HL-60 (cell line): ENCODE results near the gene RSRC1.

Source experiments
- DNase-seq, 2 experiments: peaks; one replicate each; pipeline ENCODE4 v3.0.0-alpha.2; 2010 to 2020; ENCODE audit warnings: low read depth in 1 of 2, low spot score in 1 of 2
- H3K27ac ChIP-seq: fragments of 250-450 bp; sonication (Bioruptor Pico); replicated peaks from 2 replicates; pipeline ENCODE4 v1.5.1; 2020; ENCODE audit warnings: mild to moderate bottlenecking, moderate library complexity
- H3K27me3 ChIP-seq: fragments of 250-450 bp; sonication (Bioruptor Pico); 2 replicates; pipeline ENCODE4 v1.5.1; 2021; ENCODE audit warnings: mild to moderate bottlenecking, moderate library complexity; ENCODE audit not compliant: insufficient read depth, poor library complexity, severe bottlenecking
- H3K4me3 ChIP-seq: replicated peaks from 2 replicates; pipeline ENCODE4 v1.5.1; 2011; ENCODE audit warnings: mild to moderate bottlenecking, control low read depth, low read length; ENCODE audit not compliant: insufficient read depth
- GABPA ChIP-seq: IDR thresholded peaks from 2 replicates; pipeline ENCODE4 v1.6.1; 2012; ENCODE audit warnings: low read depth
- POLR2AphosphoS5 ChIP-seq: IDR thresholded peaks from 2 replicates; pipeline ENCODE4 v1.6.1; 2012; ENCODE audit warnings: low read depth
- REST ChIP-seq: IDR thresholded peaks from 2 replicates; pipeline ENCODE4 v1.6.1; 2012; ENCODE audit warnings: low read depth; ENCODE audit not compliant: insufficient replicate concordance
- SPI1 ChIP-seq: IDR thresholded peaks from 2 replicates; pipeline ENCODE4 v1.6.1; 2012; ENCODE audit warnings: low read depth, mild to moderate bottlenecking, borderline replicate concordance
- TF ChIP-seq, protein P1 (sequence below): IDR thresholded peaks from one replicate; pipeline ENCODE4 v1.5.1; 2011; ENCODE audit warnings: low read length, control low read depth, inconsistent platforms; ENCODE audit not compliant: insufficient read depth

Gene RSRC1

DNA sequence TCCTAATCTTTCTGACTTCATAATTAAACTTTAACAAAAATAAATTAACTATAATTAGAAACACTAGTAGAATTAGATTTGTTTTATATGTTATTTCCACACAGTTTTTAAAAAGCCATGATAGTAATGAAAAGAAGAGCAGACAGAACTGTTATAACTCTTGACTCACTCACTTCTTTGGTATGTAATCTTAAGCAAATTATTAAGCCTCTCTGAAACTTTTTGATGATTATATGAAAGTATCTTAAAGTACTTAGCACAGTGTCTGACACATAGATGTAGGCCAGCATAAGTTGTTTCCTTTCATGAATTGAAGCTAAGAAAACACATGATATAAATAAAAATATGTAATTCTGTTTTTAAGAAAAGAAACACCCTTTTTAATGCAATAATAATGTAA, 337.5 kb downstream of the RSRC1 start:
- no peak overlapping the region for H3K4me3 ChIP-seq
- H3K27me3 ChIP-seq: no peaks in the 10 kb centered on the region
- DNase-seq: no peak
- TF ChIP-seq REST (no peak), POLR2AphosphoS5 (no peak), SPI1 (no peak), GABPA (no peak)
- TF ChIP-seq, protein P1, sequence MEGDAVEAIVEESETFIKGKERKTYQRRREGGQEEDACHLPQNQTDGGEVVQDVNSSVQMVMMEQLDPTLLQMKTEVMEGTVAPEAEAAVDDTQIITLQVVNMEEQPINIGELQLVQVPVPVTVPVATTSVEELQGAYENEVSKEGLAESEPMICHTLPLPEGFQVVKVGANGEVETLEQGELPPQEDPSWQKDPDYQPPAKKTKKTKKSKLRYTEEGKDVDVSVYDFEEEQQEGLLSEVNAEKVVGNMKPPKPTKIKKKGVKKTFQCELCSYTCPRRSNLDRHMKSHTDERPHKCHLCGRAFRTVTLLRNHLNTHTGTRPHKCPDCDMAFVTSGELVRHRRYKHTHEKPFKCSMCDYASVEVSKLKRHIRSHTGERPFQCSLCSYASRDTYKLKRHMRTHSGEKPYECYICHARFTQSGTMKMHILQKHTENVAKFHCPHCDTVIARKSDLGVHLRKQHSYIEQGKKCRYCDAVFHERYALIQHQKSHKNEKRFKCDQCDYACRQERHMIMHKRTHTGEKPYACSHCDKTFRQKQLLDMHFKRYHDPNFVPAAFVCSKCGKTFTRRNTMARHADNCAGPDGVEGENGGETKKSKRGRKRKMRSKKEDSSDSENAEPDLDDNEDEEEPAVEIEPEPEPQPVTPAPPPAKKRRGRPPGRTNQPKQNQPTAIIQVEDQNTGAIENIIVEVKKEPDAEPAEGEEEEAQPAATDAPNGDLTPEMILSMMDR: no peak
- no peak overlapping the region for H3K27ac ChIP-seq

DNA sequence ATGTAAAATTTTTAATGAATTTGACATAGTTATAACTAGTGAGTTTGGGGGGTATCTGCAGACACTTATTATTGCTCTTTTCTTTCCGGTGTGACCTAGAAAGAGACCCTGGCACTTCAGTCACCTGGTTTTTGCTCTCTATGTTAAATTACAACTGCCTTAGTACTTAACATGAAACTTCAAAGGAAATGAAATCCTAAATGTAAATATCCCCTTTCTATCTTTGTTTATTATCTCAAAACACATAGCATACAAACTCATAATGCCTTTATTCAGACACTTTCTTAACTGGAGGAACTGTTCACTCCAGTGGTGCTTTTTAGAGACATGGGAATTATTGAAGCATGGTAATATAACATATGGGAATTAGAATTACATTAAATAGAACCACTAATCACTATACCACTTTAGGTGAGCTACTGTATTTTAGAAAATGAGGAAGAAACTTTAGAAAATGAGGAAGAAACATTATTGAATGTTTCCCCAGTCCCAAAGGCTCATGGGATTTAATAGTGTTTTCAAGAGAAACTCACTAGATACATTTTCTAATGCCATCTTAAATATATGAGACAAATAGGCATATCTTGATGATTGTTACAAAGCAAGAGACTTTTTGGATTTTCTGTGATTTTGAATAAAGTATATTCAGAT, 341.6 kb downstream of the RSRC1 start:
- DNase-seq: no peak

DNA sequence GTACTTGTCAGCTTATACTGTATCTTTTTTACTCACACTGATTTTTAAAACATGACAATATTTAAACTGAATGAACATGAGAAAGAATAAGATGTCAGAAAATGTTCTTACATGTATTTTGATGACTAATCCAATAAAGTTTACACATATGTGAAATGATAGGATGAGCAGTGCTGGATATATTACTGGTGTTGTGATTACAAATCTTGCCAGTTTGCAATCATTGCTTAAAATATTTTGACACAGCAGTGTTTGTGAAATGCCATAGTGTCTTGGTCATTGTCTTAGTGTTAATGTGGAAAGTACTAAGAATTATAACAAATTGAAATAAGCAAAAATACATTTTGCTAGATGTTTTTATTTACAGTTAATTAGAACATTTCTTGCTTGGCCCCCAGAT, 342.4 kb downstream of the RSRC1 start:
- no peaks in the 10 kb centered on the region for H3K27me3 ChIP-seq
- no peak for TF ChIP-seq SPI1
- no peak for TF ChIP-seq REST
- no peak overlapping the region for H3K4me3 ChIP-seq
- H3K27ac ChIP-seq: no peak overlapping the region
- peak in 1 of 2 experiments; percentile 12 for DNase-seq

More for the DNA sequence above, 341.6 kb downstream of the RSRC1 start:
- no peak for TF ChIP-seq REST
- TF ChIP-seq SPI1: no peak
- no peak for TF ChIP-seq POLR2AphosphoS5
- TF ChIP-seq, protein P1: no peak
- no peak for TF ChIP-seq GABPA
- no peak overlapping the region for H3K4me3 ChIP-seq
- peak overlapping the region; percentile 21; the same call in 1 of the 2 replicates for H3K27ac ChIP-seq
- H3K27me3 ChIP-seq: no peaks in the 10 kb centered on the region
